H1 (cell line): ENCODE results near the gene IGBP1. TPM values are rescaled to one million over a fixed set of nuclear protein-coding genes. Genes with fewer than 3 reads are reported as not detected.

Source experiments
- CHD1 ChIP-seq: IDR thresholded peaks from 2 replicates; pipeline ENCODE4 v1.6.1; 2012; ENCODE audit warnings: low read depth, low read length, improper control_type of control experiment
- CHD7 ChIP-seq: fragments of 300-600 bp; sonication (generic); IDR thresholded peaks from 2 replicates; pipeline ENCODE4 v1.7.1; 2012; ENCODE audit warnings: low read length, moderate library complexity, mild to moderate bottlenecking, inconsistent platforms; ENCODE audit not compliant: insufficient replicate concordance
- HDAC2 ChIP-seq, 2 experiments: fragments of 300-600 bp in 1 of 2; sonication (generic) in 1 of 2; IDR thresholded peaks; 2 replicates each; pipeline ENCODE4 v1.6.1; 2011 to 2012; ENCODE audit warnings: low read depth in 2 of 2, low read length in 2 of 2, mild to moderate bottlenecking in 2 of 2, moderate library complexity in 2 of 2, borderline replicate concordance in 1 of 2, inconsistent platforms in 1 of 2
- HDAC6 ChIP-seq: IDR thresholded peaks from one replicate; pipeline ENCODE4 v1.7.1; 2012; ENCODE audit warnings: low read depth, mild to moderate bottlenecking, inconsistent platforms, low read length, moderate library complexity
- KDM5A ChIP-seq: fragments of 200-600 bp; IDR thresholded peaks from 2 replicates; pipeline ENCODE4 v1.7.1; 2012; ENCODE audit warnings: mild to moderate bottlenecking, low read length, inconsistent platforms, mixed read lengths
- POLR2AphosphoS5 ChIP-seq: IDR thresholded peaks from 2 replicates; pipeline ENCODE4 v1.6.1; 2011; ENCODE audit warnings: low read depth, low read length
- RAD21 ChIP-seq, 2 experiments: IDR thresholded peaks in 1 of 2; conservative IDR thresholded peaks in 1 of 2; 2 replicates each; pipeline ENCODE4 v1.6.1; 2011; ENCODE audit warnings: low read depth in 2 of 2, low read length in 2 of 2, improper control_type of control experiment in 1 of 2, inconsistent platforms in 1 of 2, mild to moderate bottlenecking in 1 of 2, moderate library complexity in 1 of 2
- RNF2 ChIP-seq: fragments of 200-900, 300-1000 bp; sonication (generic); IDR thresholded peaks from 2 replicates; pipeline ENCODE4 v1.7.1; 2016; ENCODE audit warnings: borderline replicate concordance, low read depth, mild to moderate bottlenecking, antibody characterized with exemption, low read length; ENCODE audit not compliant: poor library complexity, severe bottlenecking; ENCODE audit errors: missing control alignments
- SAP30 ChIP-seq: fragments of 300-600 bp; sonication (generic); IDR thresholded peaks from 2 replicates; pipeline ENCODE4 v1.7.1; 2012; ENCODE audit warnings: low read length, moderate library complexity, mild to moderate bottlenecking, inconsistent platforms; ENCODE audit not compliant: insufficient read depth, insufficient replicate concordance
- polyA plus RNA-seq, 7 experiments: library from polyadenylated mRNA; depleted of rRNA in 3 of 7; stranded (reverse) in 5 of 7; unstranded in 2 of 7; fragments of >200 nt in 5 of 7; fragments of 200-250 nt in 2 of 7; gene quantifications; 1 replicate in 5 of 7; 2 replicates in 1 of 7; 4 replicates in 1 of 7; pipeline versions ENCODE4 v1.2.1 to v1.2.3, GENCODE V29; 2011 to 2013; ENCODE audit warnings: missing spikeins in 2 of 7, mixed read lengths in 2 of 7
- total RNA-seq: library from RNA; stranded (reverse); fragmentation: NEBNext Ultra II Directional; extraction: Animal tissue kit (Norgen Biotek cat#: 25700); gene quantifications from 2 replicates; pipeline ENCODE4 v1.2.1, GENCODE V29; 2021

IGBP1 gene
- total and polyA plus RNA-seq, 2 of the 8 experiments (the other 6 are each of a cell fraction or from before 2014, with no cell fraction given): 41.3 to 45.4 TPM

- TF ChIP-seq RAD21 (IDR thresholded peaks at IDR 0.05 in 1 of 2, conservative IDR thresholded peaks at IDR 0.05 in 1 of 2; ENCODE audit: low read depth in 2 of 2, low read length in 2 of 2) (peak; percentile 59 to 71), KDM5A (no peak), CHD7 (no peak), HDAC2 (IDR thresholded peaks at IDR 0.05; ENCODE audit: borderline replicate concordance in 1 of 2, low read depth in 2 of 2, low read length in 2 of 2) (no peak), SAP30 (no peak), POLR2AphosphoS5 (no peak), HDAC6 (no peak), RNF2 (no peak), CHD1 (no peak)
These were observed 63.9 kb downstream of the IGBP1 start (continued) for GRCh38 chrX:70196961-70197720.
